DOHH2 (cell line): ENCODE results near the gene KMT2D.

Experiments used
- H3F3A ChIP-seq: fragments of 200-600 bp; sonication (generic), shearing (Covaris generic); 2 replicates; pipeline ENCODE4 v1.6.0; 2016; ENCODE audit warnings: antibody characterized with exemption, mild to moderate bottlenecking; ENCODE audit not compliant: control insufficient read depth, insufficient read depth
- H3K27ac ChIP-seq: fragments of 200-600 bp; sonication (generic); 2 replicates; pipeline ENCODE4 v1.5.1; 2014; ENCODE audit warnings: low read depth, mild to moderate bottlenecking, low read length, moderate library complexity
- H3K27me3 ChIP-seq: fragments of 200-600 bp; sonication (generic); 2 replicates; pipeline ENCODE4 v1.6.1; 2014; ENCODE audit warnings: mild to moderate bottlenecking, low read length, mixed read lengths; ENCODE audit not compliant: control insufficient read depth
- H3K36me3 ChIP-seq: fragments of 200-600 bp; sonication (generic); 2 replicates; pipeline ENCODE4 v1.6.1; 2014; ENCODE audit warnings: mild to moderate bottlenecking, low read length, moderate library complexity, mixed read lengths; ENCODE audit not compliant: control insufficient read depth
- H3K4me1 ChIP-seq: fragments of 200-600 bp; sonication (generic); 2 replicates; pipeline ENCODE4 v1.6.1; 2014; ENCODE audit warnings: mild to moderate bottlenecking, low read length, mixed read lengths; ENCODE audit not compliant: control insufficient read depth
- H3K4me2 ChIP-seq: fragments of 200-600 bp; sonication (generic); 2 replicates; pipeline ENCODE4 v1.6.0; 2014; ENCODE audit warnings: mild to moderate bottlenecking, low read length, moderate library complexity
- H3K4me3 ChIP-seq: fragments of 200-600 bp; sonication (generic); 2 replicates; pipeline ENCODE4 v1.5.1; 2014; ENCODE audit warnings: mild to moderate bottlenecking, low read length, mixed read lengths
- H3K79me2 ChIP-seq: fragments of 200-600 bp; sonication (generic); 2 replicates; pipeline ENCODE4 v1.6.1; 2014; ENCODE audit warnings: mild to moderate bottlenecking, low read length, mixed read lengths; ENCODE audit not compliant: control insufficient read depth
- H3K9me2 ChIP-seq: fragments of 200-600 bp; sonication (generic); replicated peaks from 2 replicates; pipeline ENCODE4 v1.6.1; 2014; ENCODE audit warnings: mild to moderate bottlenecking, low read length, mixed read lengths; ENCODE audit not compliant: control insufficient read depth
- H3K9me3 ChIP-seq: fragments of 200-600 bp; sonication (generic); 2 replicates; pipeline ENCODE4 v1.6.1; 2014; ENCODE audit warnings: antibody characterized with exemption, low read length, mixed read lengths; ENCODE audit not compliant: control insufficient read depth, insufficient read depth
- H4K20me1 ChIP-seq: fragments of 200-600 bp; sonication (generic); 2 replicates; pipeline ENCODE4 v1.6.0; 2014; ENCODE audit warnings: low read depth, mild to moderate bottlenecking, antibody characterized with exemption, low read length, moderate library complexity; ENCODE audit not compliant: control insufficient read depth, insufficient read depth
- CTCF ChIP-seq: fragments of 200-600 bp; sonication (generic); IDR thresholded peaks from one replicate; pipeline ENCODE4 v1.5.1; 2014; ENCODE audit warnings: antibody characterized with exemption, mild to moderate bottlenecking, low read depth, low read length; ENCODE audit not compliant: poor library complexity, severe bottlenecking
- EZH2phosphoT487 ChIP-seq: fragments of 200-600 bp; sonication (generic); IDR thresholded peaks from 2 replicates; pipeline ENCODE4 v1.6.1; 2017; ENCODE audit warnings: borderline replicate concordance, mild to moderate bottlenecking, antibody characterized with exemption, low read length, moderate library complexity, mixed read lengths

Gene KMT2D

GRCh38 chr12:49060237-49061156 is at the start of gene KMT2D:
Gene KMT2D, minus strand, starts transcription at chr12:49060794. Its CDS starts 5,470 bp downstream, at chr12:49055324.
- peak within 1 kb of the TSS; percentile 82 for H3K4me2 ChIP-seq
- peaks cover 6% of the 10 kb centered on the region; the same call in 1 of the 2 replicates for H3F3A ChIP-seq
- peaks cover 19% of the 10 kb centered on the region for H4K20me1 ChIP-seq
- no peaks in the 10 kb centered on the region for H3K27me3 ChIP-seq
- H3K9me2 ChIP-seq = no peaks in the 10 kb centered on the region
- peaks cover 27% of the 10 kb centered on the region for H3K36me3 ChIP-seq
- H3K4me1 ChIP-seq = peaks cover 43% of the 10 kb centered on the region
- no peaks in the 10 kb centered on the region for H3K9me3 ChIP-seq
- TF ChIP-seq CTCF (peak; percentile 16), EZH2phosphoT487 (no peak)
- H3K27ac ChIP-seq = peak within 1 kb of the TSS; percentile 76
- peak within 1 kb of the TSS; percentile 92 for H3K4me3 ChIP-seq
- peaks cover 64% of the 10 kb centered on the region for H3K79me2 ChIP-seq

- H3K27ac ChIP-seq = peak overlapping the region; percentile 25; the same call in 1 of the 2 replicates
- no peak for TF ChIP-seq CTCF
- no peak for TF ChIP-seq EZH2phosphoT487
Measured at GRCh38 chr12:49109641-49110463, 49.3 kb upstream of the KMT2D start.

GRCh38 chr12:49108958-49109404 is 48.4 kb upstream of the KMT2D start:
- H3K9me2 ChIP-seq = no peaks in the 10 kb centered on the region
- H3K4me1 ChIP-seq = peaks cover 38% of the 10 kb centered on the region
- H3K4me2 ChIP-seq = peak overlapping the region; percentile 94
- H3F3A ChIP-seq = no peaks in the 10 kb centered on the region
- TF ChIP-seq EZH2phosphoT487 (no peak), CTCF (no peak)
- H3K79me2 ChIP-seq = peaks cover 10% of the 10 kb centered on the region; the same call in 1 of the 2 replicates
- H3K4me3 ChIP-seq = peak overlapping the region; percentile 94
- no peaks in the 10 kb centered on the region for H3K9me3 ChIP-seq
- H3K27me3 ChIP-seq = no peaks in the 10 kb centered on the region
- 0 out of 2 replicates have a peak, but pooled peaks cover 1% of the 10 kb centered on the region for H3K36me3 ChIP-seq
- H4K20me1 ChIP-seq = no peaks in the 10 kb centered on the region
- H3K27ac ChIP-seq = no peak overlapping the region

More at GRCh38 chr12:49109641-49110463, 49.3 kb upstream of the KMT2D start:
- H3K9me3 ChIP-seq = no peaks in the 10 kb centered on the region
- H3K4me1 ChIP-seq = peaks cover 37% of the 10 kb centered on the region
- H4K20me1 ChIP-seq = no peaks in the 10 kb centered on the region
- H3K36me3 ChIP-seq = no peaks in the 10 kb centered on the region
- no peaks in the 10 kb centered on the region for H3K9me2 ChIP-seq
- H3K79me2 ChIP-seq = peaks cover 10% of the 10 kb centered on the region; the same call in 1 of the 2 replicates
- peak overlapping the region; percentile 94 for H3K4me3 ChIP-seq
- no peaks in the 10 kb centered on the region for H3F3A ChIP-seq
- peak overlapping the region; percentile 94 for H3K4me2 ChIP-seq
- no peaks in the 10 kb centered on the region for H3K27me3 ChIP-seq
